ENCODE results near the gene MOSMO. TPM values are rescaled to one million over a fixed set of nuclear protein-coding genes. Genes with fewer than 3 reads are reported as not detected.
"Not testable (repeated sequence)": the region's sequence is repeated elsewhere in the genome, so short reads cannot be mapped to it uniquely, and the experiment has no call there.

The MOSMO gene
- total and polyA plus RNA-seq, 2 of the 4 experiments (the other 2 are of a cell fraction), result 10.5 to 16.0 TPM

DNA sequence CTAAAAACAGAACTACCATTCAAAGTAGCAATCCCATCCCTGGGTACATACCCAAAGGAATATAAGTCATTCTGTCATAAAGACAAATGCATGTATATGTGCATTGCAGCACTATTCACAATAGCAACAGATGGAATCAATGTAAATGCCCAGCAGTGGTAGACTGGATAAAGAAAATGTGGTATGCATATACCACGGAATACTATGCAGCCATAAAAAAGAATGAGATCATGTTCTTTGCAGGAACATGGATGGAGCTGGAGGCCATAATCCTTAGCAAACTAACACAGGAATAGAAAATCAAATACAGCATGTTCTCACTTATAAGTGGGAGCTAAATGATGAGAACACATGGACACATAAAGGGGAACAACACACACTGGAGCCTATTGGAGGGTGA lies 120.6 kb downstream of the MOSMO start:
- H3K27ac ChIP-seq (ENCODE audit: insufficient read depth, low read length), result not testable (repeated sequence)

More for the DNA sequence above, 120.6 kb downstream of the MOSMO start:
- H2AK5ac ChIP-seq (ENCODE audit: low read depth, low read length); H3K36me3 ChIP-seq (ENCODE audit: control insufficient read depth, insufficient read depth, low read length); H3K27me3 ChIP-seq (ENCODE audit: control insufficient read depth, insufficient read depth, low read length); H4K20me1 ChIP-seq (ENCODE audit: insufficient read depth, low read length); H4K8ac ChIP-seq (ENCODE audit: low read depth in 2 of 2, low read length in 2 of 2); H2BK120ac ChIP-seq (ENCODE audit: low read depth, low read length); H2BK20ac ChIP-seq (ENCODE audit: low read depth, low read length); ATAC-seq (ENCODE audit: low read depth); H3K79me1 ChIP-seq (ENCODE audit: low read depth in 1 of 2, low read length in 2 of 2); H3K9ac ChIP-seq (ENCODE audit: low read depth, low read length); H3K4me1 ChIP-seq (ENCODE audit: control insufficient read depth, insufficient read depth, low read length); H3K4me3 ChIP-seq (ENCODE audit: insufficient read depth, low read depth, low read length); H3K4ac ChIP-seq (ENCODE audit: low read depth, low read length); in situ Hi-C loops (cut with MboI; ENCODE audit: low sequenced_read_pairs); POLR2A ChIA-PET (ENCODE audit: unreplicated experiment); H4K5ac ChIP-seq (ENCODE audit: low read depth, low read length); H2AFZ ChIP-seq (replicated peaks; ENCODE audit: low read length, poor library complexity); H2BK15ac ChIP-seq (ENCODE audit: low read depth, low read length); H4K91ac ChIP-seq (ENCODE audit: insufficient read depth, low read depth, low read length); dilution Hi-C loops (cut with HindIII; ENCODE audit: low sequenced_read_pairs, unreplicated experiment); intact Hi-C loops (cut with micrococcal nuclease); H3K4me2 ChIP-seq (ENCODE audit: low read depth, low read length); CTCF ChIA-PET; H3K56ac ChIP-seq (ENCODE audit: extremely low read depth, insufficient read depth, low read length); H2BK5ac ChIP-seq (ENCODE audit: low read depth, low read length, poor library complexity, severe bottlenecking); H2AK9ac ChIP-seq (replicated peaks; ENCODE audit: low read depth, low read length, poor library complexity); H3K9me3 ChIP-seq (ENCODE audit: control insufficient read depth, insufficient read depth, low read length); H3K18ac ChIP-seq (ENCODE audit: low read depth, low read length); H3K14ac ChIP-seq (replicated peaks; ENCODE audit: low read depth, low read length); H3K9me1 ChIP-seq (ENCODE audit: insufficient read depth, low read length); H3K23ac ChIP-seq (ENCODE audit: low read depth, low read length); DNase-seq; BruUV-seq (replicated peaks): not testable (repeated sequence)
- no CpG with 5 or more reads among the region's 1 CpG for WGBS, 2 experiments (ENCODE audit: extremely low coverage in 2 of 2, insufficient read length in 1 of 2)
